ENCODE data around the gene BCL10. TPM values are rescaled to one million over a fixed set of nuclear protein-coding genes. Genes with fewer than 3 reads are reported as not detected.

The BCL10 gene
- total and polyA plus RNA-seq, 2 of the 13 experiments (the other 11 are each of a cell fraction or from before 2014, with no cell fraction given): 3.7 to 14.1 TPM

- TF ChIP-seq ZHX2 (IDR thresholded peaks at IDR 0.05; ENCODE audit: low read depth) (no peak), ZHX2 (CRISPR knock-in tag; IDR thresholded peaks at IDR 0.05; ENCODE audit: borderline replicate concordance) (no peak), ZNF263 (CRISPR knock-in tag; IDR thresholded peaks at IDR 0.05) (no peak), DNMT1 (CRISPR knock-in tag; IDR thresholded peaks at IDR 0.05) (no peak), TRIM22 (IDR thresholded peaks at IDR 0.05) (no peak), ZNF570 (CRISPR knock-in tag; IDR thresholded peaks at IDR 0.05; ENCODE audit: borderline replicate concordance) (no peak), AHR (CRISPR knock-in tag; IDR thresholded peaks at IDR 0.05) (no peak), ZNF704 (CRISPR knock-in tag; IDR thresholded peaks at IDR 0.05; ENCODE audit: borderline replicate concordance) (no peak), MBD4 (IDR thresholded peaks at IDR 0.05; ENCODE audit: borderline replicate concordance, low read length) (no peak), MTA1 (CRISPR knock-in tag; IDR thresholded peaks at IDR 0.05; ENCODE audit: borderline replicate concordance) (no peak), ZNF703 (CRISPR knock-in tag; IDR thresholded peaks at IDR 0.05; ENCODE audit: borderline replicate concordance) (no peak), ZKSCAN5 (CRISPR knock-in tag; IDR thresholded peaks at IDR 0.05) (no peak), SYNCRIP (IDR thresholded peaks at IDR 0.05; ENCODE audit: insufficient read depth, low read depth, low read length) (no peak), ZNF530 (CRISPR knock-in tag; IDR thresholded peaks at IDR 0.05; ENCODE audit: low read depth) (no peak), ZNF619 (CRISPR knock-in tag; IDR thresholded peaks at IDR 0.05) (no peak), ATF1 (CRISPR knock-in tag; IDR thresholded peaks at IDR 0.05) (no peak), ZNF550 (CRISPR knock-in tag; IDR thresholded peaks at IDR 0.05; ENCODE audit: borderline replicate concordance) (no peak), ARID3A (IDR thresholded peaks at IDR 0.05; ENCODE audit: low read depth, low read length) (no peak), ZSCAN29 (CRISPR knock-in tag; conservative IDR thresholded peaks at IDR 0.05) (no peak), ARNTL (CRISPR knock-in tag; IDR thresholded peaks at IDR 0.05) (no peak), MIER2 (CRISPR knock-in tag; IDR thresholded peaks at IDR 0.05) (no peak)
Observed at GRCh38 chr1:85325920-85326319, 49.5 kb upstream of the BCL10 start (continued).
